GM19099 (cell line): ENCODE measurements around the gene MTG1.

Source experiments
- POLR2A ChIP-seq: IDR thresholded peaks from 3 replicates; pipeline ENCODE4 v1.6.1; 2011; ENCODE audit warnings: low read depth; ENCODE audit not compliant: insufficient read length; ENCODE audit errors: extremely low read depth

The MTG1 gene

DNA sequence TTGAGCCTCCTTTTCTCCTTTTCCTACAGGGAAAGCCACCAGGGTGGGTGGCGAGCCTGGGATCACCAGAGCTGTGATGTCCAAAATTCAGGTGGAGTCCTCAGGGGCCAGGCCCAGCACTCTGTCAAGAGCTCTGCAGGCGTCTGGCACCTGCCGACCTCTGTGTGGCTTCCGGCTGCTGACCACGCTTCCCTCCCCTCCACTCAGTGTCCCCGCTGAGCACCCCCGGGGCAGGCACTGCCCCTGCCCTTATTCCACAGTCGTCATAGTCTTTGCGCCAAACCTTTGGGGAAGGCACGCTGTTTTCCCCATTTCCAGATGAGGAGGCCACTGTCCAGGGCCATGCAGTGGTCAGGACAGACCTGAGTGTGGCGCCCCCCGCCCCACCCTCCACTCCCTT, 7.5 kb downstream of the MTG1 start:
- TF ChIP-seq POLR2A = no peak

DNA sequence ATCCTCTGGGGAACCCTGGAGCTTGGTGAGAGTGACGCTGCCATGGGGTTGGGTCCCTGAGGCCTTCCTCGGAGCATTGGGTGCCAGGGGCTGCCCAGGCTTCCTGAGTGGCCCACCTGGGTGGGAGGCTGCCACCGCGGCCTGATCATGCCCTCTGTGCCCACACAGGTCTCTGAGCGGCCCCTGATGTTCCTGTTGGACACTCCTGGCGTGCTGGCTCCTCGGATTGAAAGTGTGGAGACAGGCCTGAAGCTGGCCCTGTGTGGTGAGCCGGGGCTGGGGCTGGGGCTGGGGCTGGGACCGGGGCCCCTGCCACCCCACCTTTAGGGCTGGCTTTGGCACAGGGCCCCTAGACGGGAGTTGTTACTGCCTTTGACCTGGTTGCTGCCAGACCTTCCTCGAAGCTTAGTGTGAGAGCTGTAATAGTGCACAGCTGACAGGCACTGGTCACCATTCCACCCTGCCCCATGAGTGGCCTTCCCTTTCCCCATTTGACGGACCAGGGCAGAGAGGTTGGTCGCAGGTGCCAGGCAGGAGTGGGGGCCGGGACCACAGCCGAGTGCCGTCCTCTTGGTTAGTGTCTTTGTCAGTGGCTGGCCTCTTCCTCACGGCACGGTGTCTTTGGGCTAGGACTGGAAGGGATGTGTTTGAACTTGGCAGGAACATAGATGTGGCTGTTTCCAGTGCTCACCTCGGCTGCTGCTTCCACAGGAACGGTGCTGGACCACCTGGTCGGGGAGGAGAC, 8.2 kb downstream of the MTG1 start:
- TF ChIP-seq POLR2A = no peak

DNA sequence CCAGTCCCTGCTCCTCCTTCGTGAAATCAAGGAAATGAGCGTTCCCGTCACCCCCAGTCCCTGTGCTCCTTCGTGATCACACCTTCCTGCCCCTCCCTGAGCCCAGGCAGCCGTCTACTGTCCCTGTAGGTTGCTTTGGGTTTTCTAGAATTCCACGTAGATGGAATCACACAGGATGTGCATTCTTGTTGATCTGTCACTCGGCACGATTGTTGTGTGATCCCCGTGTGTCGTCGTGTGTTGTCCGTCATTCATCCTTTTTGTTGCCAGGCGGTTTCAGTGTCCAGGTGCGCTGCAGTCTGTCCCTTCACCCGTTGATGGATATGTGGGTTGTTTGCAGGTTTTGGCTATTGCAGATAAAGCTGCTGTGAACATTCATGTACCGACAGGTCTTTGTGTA, 9.4 kb downstream of the MTG1 start:
- no peak for TF ChIP-seq POLR2A

DNA sequence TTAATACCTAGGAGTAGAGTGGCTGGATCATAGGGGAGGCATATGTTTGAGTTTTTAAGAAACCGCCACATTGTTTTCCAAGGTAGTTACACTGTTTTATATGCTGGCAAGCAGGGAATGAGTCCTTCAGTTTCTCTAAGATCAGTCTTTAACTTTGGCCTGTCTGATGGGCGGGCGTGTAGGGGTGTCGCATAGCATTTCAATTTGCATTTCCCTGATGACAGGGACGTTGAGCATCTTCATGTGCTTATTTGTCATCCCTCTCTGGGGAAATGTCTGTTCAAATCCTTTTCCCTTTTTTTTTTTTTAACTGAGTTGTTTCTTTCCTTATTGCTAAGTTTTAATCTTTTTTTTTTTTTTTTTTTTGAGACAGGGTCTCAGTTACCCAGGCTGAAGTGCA, 9.8 kb downstream of the MTG1 start:
- no peak for TF ChIP-seq POLR2A

DNA sequence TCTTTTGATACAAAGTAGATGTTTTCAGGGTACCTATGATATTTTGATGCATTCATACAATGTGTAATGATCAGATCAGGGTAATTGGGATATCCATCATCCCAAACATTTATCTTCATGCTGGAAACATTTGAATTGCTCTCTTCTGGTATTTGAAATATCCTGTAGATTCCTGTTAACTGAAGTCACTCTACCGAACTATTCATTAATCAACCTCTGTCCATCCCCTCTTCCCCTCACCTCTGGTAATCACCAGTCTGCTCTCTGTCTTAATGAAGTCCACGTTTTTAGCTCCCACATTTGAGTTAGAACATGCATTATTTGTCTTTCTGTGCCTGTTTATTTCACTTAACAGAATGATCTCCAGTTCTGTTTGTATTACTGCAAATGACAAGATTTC, 11.3 kb downstream of the MTG1 start:
- TF ChIP-seq POLR2A = no peak

DNA sequence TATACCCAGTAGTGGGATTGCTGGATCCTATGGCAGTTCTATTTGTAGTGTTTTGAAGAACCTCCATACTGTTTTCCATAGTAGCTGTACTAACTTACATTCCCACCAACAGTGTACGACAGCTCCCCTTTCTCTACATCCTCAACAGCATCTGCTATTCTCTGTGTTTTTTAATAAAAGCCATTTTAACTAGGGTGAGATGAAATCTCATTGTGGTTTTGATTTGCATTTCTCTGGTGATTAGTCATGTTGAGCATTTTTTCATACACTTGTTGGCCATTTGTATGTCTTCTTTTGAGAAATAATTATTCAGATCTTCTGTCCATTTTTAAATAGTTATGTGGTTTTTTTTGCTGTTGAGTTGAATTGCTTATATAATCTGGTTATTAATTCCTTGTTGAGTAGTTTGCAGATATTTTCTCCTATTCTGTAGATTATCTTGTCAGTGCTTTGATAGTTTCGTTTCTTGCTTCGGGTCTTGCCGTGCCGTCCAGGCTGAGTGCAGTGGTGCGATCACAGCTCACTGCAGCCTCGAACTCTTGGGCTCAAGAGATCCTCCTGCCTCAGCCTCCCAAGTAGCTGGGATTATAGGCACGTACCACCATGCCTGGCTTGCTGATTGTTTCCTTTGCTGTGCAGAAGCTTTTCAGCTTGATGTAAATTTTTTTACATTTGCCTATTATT, 12.0 kb downstream of the MTG1 start:
- no peak for TF ChIP-seq POLR2A

DNA sequence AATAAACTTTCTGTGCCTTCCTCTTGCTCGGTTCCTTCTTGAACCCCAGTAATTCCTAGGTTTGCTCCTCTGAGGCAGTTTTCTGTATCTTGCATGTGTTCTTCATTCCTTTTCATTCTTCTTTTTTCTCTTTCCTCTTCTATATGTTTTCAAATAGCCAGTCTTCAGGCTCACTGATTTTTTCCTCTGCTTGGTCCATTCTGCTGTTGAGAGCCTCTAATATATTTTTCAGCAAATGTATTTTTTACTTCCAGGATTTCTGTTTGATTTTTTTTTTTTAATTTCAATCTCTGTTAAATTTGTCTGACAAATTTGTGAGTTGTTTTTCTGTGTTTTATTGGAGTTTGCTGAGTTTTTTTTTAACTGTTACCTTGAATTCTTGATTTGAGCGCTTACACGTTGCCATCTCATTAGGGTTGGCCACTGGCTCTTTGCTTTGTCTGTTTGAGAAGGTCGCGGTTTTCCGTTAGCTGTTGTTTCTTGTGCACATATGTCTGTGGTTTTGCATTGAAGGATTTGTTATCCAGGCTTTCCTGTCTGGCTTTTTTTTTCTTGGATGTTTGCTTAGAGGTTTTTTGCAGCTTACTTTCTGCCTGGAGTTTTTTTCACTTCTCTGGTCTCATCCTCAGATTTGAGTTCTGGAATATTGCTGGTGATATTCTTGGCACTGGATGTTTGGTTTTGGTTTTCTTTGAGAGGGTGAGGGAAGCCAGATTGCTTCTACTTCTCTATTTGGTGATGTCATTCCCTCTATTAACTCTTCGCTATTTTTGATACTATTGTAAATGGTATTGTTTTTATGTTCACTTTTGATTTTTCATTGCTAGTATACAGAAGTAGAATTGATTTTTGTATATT, 17.8 kb downstream of the MTG1 start:
- no peak for TF ChIP-seq POLR2A

DNA sequence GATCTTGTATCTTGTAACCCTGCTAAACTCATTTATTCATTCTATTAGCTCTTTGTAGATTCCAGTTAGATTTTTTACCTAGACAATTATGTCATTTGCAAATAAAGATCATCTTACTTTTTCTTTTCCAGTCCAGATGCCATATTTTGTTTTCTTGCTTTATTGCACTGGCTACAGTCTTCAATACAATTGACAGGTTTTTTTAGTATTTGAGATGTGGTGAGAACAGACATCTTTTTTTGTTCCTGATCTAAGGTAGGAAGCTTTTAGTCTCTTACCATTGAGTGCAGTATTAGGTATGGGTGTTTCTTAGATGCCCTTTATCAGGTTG, 18.4 kb downstream of the MTG1 start:
- no peak for TF ChIP-seq POLR2A

DNA sequence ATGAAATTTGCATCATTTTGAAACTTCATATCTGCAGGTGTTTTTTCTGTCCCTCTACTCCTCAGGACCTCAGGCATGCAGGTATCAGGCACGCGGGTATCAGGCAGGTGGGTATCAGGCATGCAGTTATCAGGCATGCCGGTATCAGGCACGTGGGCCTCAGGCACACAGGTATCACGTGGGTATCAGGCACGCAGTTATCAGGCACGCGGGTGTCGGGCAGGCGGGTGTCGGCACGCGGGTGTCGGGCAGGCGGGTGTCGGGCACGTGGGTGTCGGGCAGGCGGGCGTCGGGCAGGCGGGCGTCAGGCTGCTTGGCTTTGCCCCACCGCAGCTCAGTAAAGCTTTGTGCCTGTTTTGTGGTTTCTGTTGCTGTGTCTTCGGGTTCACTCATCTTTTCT, 21.8 kb downstream of the MTG1 start:
- no peak for TF ChIP-seq POLR2A

DNA sequence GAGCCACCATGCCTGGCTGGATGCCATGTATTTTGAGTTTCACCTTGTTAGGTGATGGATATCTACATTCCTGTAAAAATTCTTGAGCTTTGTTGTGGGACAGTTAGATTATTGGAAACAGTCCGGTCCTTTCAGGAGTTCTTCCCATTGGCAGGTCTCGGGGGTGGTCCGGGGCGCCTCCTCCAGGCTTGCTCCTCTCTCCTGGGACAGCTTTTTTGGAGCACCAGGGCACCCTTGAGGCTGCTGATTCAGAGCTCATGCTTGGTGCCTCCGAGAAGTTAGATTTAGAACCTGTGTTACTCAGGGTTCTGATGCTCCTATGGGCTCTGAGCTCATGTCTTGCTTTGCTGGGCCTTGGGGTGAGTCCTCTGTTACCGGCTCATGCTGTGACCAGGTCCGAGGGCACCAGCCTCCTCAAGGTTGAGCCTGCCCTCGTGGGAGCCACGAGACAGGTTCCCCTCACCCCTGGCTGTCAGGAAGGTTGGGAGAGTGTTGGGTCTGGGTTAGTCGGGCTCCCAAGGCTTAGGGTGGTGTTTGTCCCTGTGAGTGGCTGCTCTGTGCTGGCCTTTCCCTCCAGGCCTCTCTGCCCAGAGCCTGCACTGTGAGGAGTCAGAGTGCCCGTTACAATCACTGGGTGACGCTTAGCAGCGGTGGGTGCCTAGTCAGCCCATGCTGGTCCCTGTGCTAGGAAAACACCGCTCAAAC, 24.5 kb downstream of the MTG1 start:
- TF ChIP-seq POLR2A = no peak

DNA sequence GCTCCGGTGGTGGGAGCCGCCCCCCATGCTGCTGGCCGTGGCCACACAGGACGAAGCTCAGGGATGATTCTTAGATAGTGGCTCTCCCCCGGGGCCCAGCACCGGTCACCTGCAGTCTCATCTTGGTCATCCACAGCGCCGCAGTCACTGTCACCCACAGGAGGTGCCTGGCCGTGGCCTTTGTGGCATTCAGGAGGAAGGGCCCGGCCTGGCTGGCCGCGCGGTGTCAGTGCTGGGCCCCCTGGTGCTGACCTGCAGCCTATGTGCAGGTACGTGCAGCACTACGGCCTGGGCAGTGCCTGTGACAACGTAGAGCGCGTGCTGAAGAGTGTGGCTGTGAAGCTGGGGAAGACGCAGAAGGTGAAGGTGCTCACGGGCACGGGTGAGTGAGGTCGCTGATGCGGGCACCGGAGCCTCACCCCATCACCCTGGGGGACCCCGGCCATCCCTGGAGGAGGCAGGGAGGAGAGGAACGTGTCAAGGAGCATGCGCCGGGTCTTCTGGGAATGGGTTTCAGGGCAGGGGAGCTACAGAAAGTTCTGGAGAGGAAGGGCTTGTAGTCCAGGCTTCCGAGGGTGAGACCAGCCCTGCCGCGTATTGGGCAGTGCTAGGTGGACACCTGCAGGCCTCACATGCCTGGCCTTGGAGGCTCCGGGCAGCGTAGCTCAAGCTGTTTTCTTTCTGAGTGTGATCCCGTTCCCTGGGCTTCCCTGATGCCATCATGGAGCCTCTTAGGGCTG, 25.4 kb downstream of the MTG1 start:
- no peak for TF ChIP-seq POLR2A

DNA sequence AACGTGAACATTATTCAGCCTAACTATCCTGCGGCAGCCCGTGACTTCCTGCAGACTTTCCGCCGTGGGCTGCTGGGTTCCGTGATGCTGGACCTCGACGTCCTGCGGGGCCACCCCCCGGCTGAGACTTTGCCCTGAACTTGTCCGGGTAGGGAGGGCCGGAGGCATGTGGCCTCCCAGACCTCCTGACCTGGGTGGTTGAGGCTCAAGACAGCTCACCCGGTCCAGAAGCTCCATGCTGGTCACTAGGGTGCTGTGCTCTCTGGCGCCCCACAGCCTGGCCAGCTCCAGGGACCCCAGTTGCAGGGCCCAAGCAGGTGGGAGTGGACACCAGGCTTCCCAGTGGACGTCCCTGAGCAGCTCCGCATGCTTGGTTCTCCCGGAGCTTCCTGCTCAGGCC, 26.1 kb downstream of the MTG1 start:
- TF ChIP-seq POLR2A = no peak

DNA sequence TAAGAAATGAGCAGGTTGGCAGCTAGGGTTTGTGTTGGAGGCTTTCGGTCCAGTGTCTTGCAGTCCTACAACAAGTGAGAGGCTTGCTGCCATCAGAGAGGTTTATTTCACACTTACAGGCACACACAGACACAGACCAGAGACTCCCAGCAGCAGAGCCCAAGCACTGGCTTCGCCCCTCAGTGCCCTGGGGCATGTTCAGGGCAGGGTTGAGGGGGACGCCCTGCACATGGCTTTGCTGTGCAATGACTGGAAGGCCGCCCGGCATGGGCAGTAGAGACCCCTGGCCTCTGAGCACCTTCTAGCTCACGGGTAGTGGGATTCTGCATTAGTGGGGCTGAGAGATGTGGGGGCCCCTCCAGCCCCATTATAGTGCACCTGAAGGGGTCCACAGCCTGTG, 26.6 kb downstream of the MTG1 start:
- TF ChIP-seq POLR2A = no peak
